ENCODE data around the gene FBXL13. TPM values are rescaled to one million over a fixed set of nuclear protein-coding genes. Genes with fewer than 3 reads are reported as not detected.

Gene FBXL13
- total RNA-seq, 3 donors from 2014 or later (not counting 1 experiment from before 2014, with no cell fraction given): 0.70 to 0.89 (median 0.85) TPM

GRCh38 chr7:102897856-102898531 lies 176.6 kb downstream of the FBXL13 start:
- no peaks in the 10 kb centered on the region for H3K9me3 Mint-ChIP-seq
- no peaks in the 10 kb centered on the region for H3K36me3 Mint-ChIP-seq
- intact Hi-C loops (cut with micrococcal nuclease): no loop called here
- Histone ChIP-seq H3K4me3 (ENCODE audit: low read length) (no peak overlapping the region), H3K27me3 (ENCODE audit: control insufficient read depth, insufficient read depth, low read length) (no peaks in the 10 kb centered on the region), H3K36me3 (ENCODE audit: control insufficient read depth, insufficient read depth, low read length) (no peaks in the 10 kb centered on the region), H3K9me3 (ENCODE audit: control insufficient read depth, insufficient read depth, low read length) (no peaks in the 10 kb centered on the region), H3K27ac (ENCODE audit: low read length) (no peak overlapping the region), H3K4me1 (ENCODE audit: control insufficient read depth, insufficient read depth, low read length) (no peaks in the 10 kb centered on the region)
- 88% methylated on average over 4 of the region's 5 CpGs for WGBS (ENCODE audit: insufficient coverage)
- no peak for TF ChIP-seq CTCF (IDR thresholded peaks at IDR 0.05)
- DNase-seq (no peak), ATAC-seq (peak in 1 of 3 donors; percentile 44)
- H3K27me3 Mint-ChIP-seq (ENCODE audit: low read depth in 2 of 2): peaks cover 0 to 2% of the 10 kb centered on the region in 2 donors
- H3K4me1 Mint-ChIP-seq: peaks cover 3% of the 10 kb centered on the region in 2 donors
- no peak overlapping the region for H3K27ac Mint-ChIP-seq
- no peak overlapping the region for H3K4me3 Mint-ChIP-seq

- H3K4me1 ChIP-seq (ENCODE audit: control insufficient read depth, insufficient read depth, low read length): no peaks in the 10 kb centered on the region
- no peak for TF ChIP-seq CTCF (IDR thresholded peaks at IDR 0.05)
- no peaks in the 10 kb centered on the region for H3K36me3 Mint-ChIP-seq
- ATAC-seq (no peak), DNase-seq (no peak)
- no peak overlapping the region for H3K27ac Mint-ChIP-seq
- no peak overlapping the region for H3K27ac ChIP-seq (ENCODE audit: low read length)
- no peaks in the 10 kb centered on the region for H3K9me3 Mint-ChIP-seq
- peaks cover 6 to 9% of the 10 kb centered on the region in 2 donors for H3K4me1 Mint-ChIP-seq
- no peak overlapping the region for H3K4me3 ChIP-seq (ENCODE audit: low read length)
- intact Hi-C loops (cut with micrococcal nuclease): no loop called here
- H3K36me3 ChIP-seq (ENCODE audit: control insufficient read depth, insufficient read depth, low read length): no peaks in the 10 kb centered on the region
- no peak overlapping the region for H3K4me3 Mint-ChIP-seq
- H3K27me3 Mint-ChIP-seq (ENCODE audit: low read depth in 2 of 2): peaks cover 0 to 2% of the 10 kb centered on the region in 2 donors
- H3K9me3 ChIP-seq (ENCODE audit: control insufficient read depth, insufficient read depth, low read length): no peaks in the 10 kb centered on the region
- no peaks in the 10 kb centered on the region for H3K27me3 ChIP-seq (ENCODE audit: control insufficient read depth, insufficient read depth, low read length)
- WGBS (ENCODE audit: insufficient coverage): 86% methylated on average over 1 of the region's 2 CpGs
These were observed 177.4 kb downstream of the FBXL13 start for GRCh38 chr7:102897211-102897631.

GRCh38 chr7:102896585-102896984 lies 178.0 kb downstream of the FBXL13 start:
- peaks cover 6 to 9% of the 10 kb centered on the region in 2 donors for H3K4me1 Mint-ChIP-seq
- Histone ChIP-seq H3K27me3 (ENCODE audit: control insufficient read depth, insufficient read depth, low read length) (no peaks in the 10 kb centered on the region), H3K36me3 (ENCODE audit: control insufficient read depth, insufficient read depth, low read length) (no peaks in the 10 kb centered on the region), H3K4me3 (ENCODE audit: low read length) (no peak overlapping the region), H3K9me3 (ENCODE audit: control insufficient read depth, insufficient read depth, low read length) (no peaks in the 10 kb centered on the region), H3K4me1 (ENCODE audit: control insufficient read depth, insufficient read depth, low read length) (no peaks in the 10 kb centered on the region), H3K27ac (ENCODE audit: low read length) (no peak overlapping the region)
- no peak for TF ChIP-seq CTCF (IDR thresholded peaks at IDR 0.05)
- H3K36me3 Mint-ChIP-seq: no peaks in the 10 kb centered on the region
- intact Hi-C loops (cut with micrococcal nuclease): no loop called here
- H3K4me3 Mint-ChIP-seq: no peak overlapping the region
- no peak overlapping the region for H3K27ac Mint-ChIP-seq
- H3K9me3 Mint-ChIP-seq: no peaks in the 10 kb centered on the region
- peaks cover 0 to 2% of the 10 kb centered on the region in 2 donors for H3K27me3 Mint-ChIP-seq (ENCODE audit: low read depth in 2 of 2)
- no peak for DNase-seq
- no peak for ATAC-seq

- WGBS (ENCODE audit: insufficient coverage): 62% methylated on average over 2 of the region's 3 CpGs
- Histone ChIP-seq H3K27ac (ENCODE audit: low read length) (no peak overlapping the region), H3K36me3 (ENCODE audit: control insufficient read depth, insufficient read depth, low read length) (no peaks in the 10 kb centered on the region), H3K4me3 (ENCODE audit: low read length) (no peak overlapping the region), H3K4me1 (ENCODE audit: control insufficient read depth, insufficient read depth, low read length) (no peaks in the 10 kb centered on the region), H3K27me3 (ENCODE audit: control insufficient read depth, insufficient read depth, low read length) (no peaks in the 10 kb centered on the region), H3K9me3 (ENCODE audit: control insufficient read depth, insufficient read depth, low read length) (no peaks in the 10 kb centered on the region)
- H3K9me3 Mint-ChIP-seq: no peaks in the 10 kb centered on the region
- DNase-seq (no peak), ATAC-seq (no peak)
- peaks cover 6 to 9% of the 10 kb centered on the region in 2 donors for H3K4me1 Mint-ChIP-seq
- H3K27ac Mint-ChIP-seq: no peak overlapping the region
- H3K36me3 Mint-ChIP-seq: no peaks in the 10 kb centered on the region
- peaks cover 0 to 2% of the 10 kb centered on the region in 2 donors for H3K27me3 Mint-ChIP-seq (ENCODE audit: low read depth in 2 of 2)
- no peak for TF ChIP-seq CTCF (IDR thresholded peaks at IDR 0.05)
- H3K4me3 Mint-ChIP-seq: no peak overlapping the region
- intact Hi-C loops (cut with micrococcal nuclease): no loop called here
These were observed 179.0 kb downstream of the FBXL13 start for GRCh38 chr7:102895602-102896001.
